Aorta (tissue), 5 donors: ENCODE data around the gene SLC30A2. TPM values are rescaled to one million over a fixed set of nuclear protein-coding genes. Genes with fewer than 3 reads are reported as not detected.
"Not testable (repeated sequence)": the region's sequence is repeated elsewhere in the genome, so short reads cannot be mapped to it uniquely, and the experiment has no call there.

Experiments
- ATAC-seq: fragments of 200-7000 bp; cut with Tn5 transposase; one replicate; pipeline ENCODE4 v1.9.1; 2022; ENCODE audit warnings: moderate library complexity; ENCODE audit not compliant: low FRiP score
- DNase-seq, 2 donors: peaks; one replicate each; pipeline ENCODE4 v3.0.0-alpha.2; 2020
- H3K27ac ChIP-seq, 2 donors: one replicate each; pipeline ENCODE4 v1.5.1; 2013; ENCODE audit warnings: low read length in 2 of 2, mild to moderate bottlenecking in 2 of 2, moderate library complexity in 2 of 2, control low read depth in 1 of 2, inconsistent platforms in 1 of 2, low read depth in 1 of 2
- H3K27me3 ChIP-seq, 2 donors: one replicate each; pipeline ENCODE4 v1.6.1; 2013; ENCODE audit warnings: control low read depth in 1 of 2, low read length in 1 of 2, mild to moderate bottlenecking in 1 of 2, moderate library complexity in 1 of 2; ENCODE audit not compliant: insufficient read depth in 2 of 2, control insufficient read depth in 1 of 2
- H3K36me3 ChIP-seq, 2 donors: one replicate each; pipeline ENCODE4 v1.6.1; 2013; ENCODE audit warnings: control low read depth in 1 of 2, low read length in 1 of 2, mild to moderate bottlenecking in 1 of 2; ENCODE audit not compliant: insufficient read depth in 2 of 2, control insufficient read depth in 1 of 2
- H3K4me1 ChIP-seq, 2 donors: one replicate each; pipeline ENCODE4 v1.6.1; 2013; ENCODE audit warnings: low read length in 2 of 2, control low read depth in 1 of 2, mild to moderate bottlenecking in 1 of 2, moderate library complexity in 1 of 2; ENCODE audit not compliant: insufficient read depth in 2 of 2, control insufficient read depth in 1 of 2
- H3K4me3 ChIP-seq, 2 donors: one replicate each; pipeline ENCODE4 v1.5.1; 2013; ENCODE audit warnings: low read length in 2 of 2, control low read depth in 1 of 2, mild to moderate bottlenecking in 1 of 2
- H3K9me3 ChIP-seq: one replicate; pipeline ENCODE4 v1.6.1; 2013; ENCODE audit warnings: mild to moderate bottlenecking, low read length; ENCODE audit not compliant: control insufficient read depth
- WGBS, 2 donors: extraction: QIAGEN DNeasy Blood & Tissue Kit; methylation state at CpG; one replicate each; pipeline ENCODE4 v1.1.7; 2013; 5-methylcytosine and 5-hydroxymethylcytosine counted together
- intact Hi-C, 2 donors: fragments of 100-400 bp; cut with DNase I; formaldehyde crosslinking; loops; one replicate each; pipeline versions ENCODE4 v1.14.2 to v1.15.0; 2022
- long read RNA-seq, 2 donors: library from polyadenylated mRNA; unstranded; transcript quantifications; one replicate each; pipeline ENCODE4 v2.0.0, GENCODE V29; 2020 to 2021
- polyA plus RNA-seq, 2 donors: library from polyadenylated mRNA; stranded (reverse); fragments of 200-250 nt; gene quantifications; one replicate each; pipeline ENCODE4 v1.2.3, GENCODE V29; 2013
- total RNA-seq, 2 donors: library from RNA; stranded (reverse); fragmentation: NEBNext Ultra II Directional; extraction: Animal tissue kit (Norgen Biotek cat#: 25700); gene quantifications; one replicate each; pipeline ENCODE4 v1.2.1, GENCODE V29; 2021
- donor health status: healthy with polysubstance abuse.
- donor health status: Bipolar disorder and iron deficiency.
- donor health status: DM: no; HTN: no; CAD: no.
- donor health status: DM: no; HTN: no; CAD: no.
- donor health status: DM: yes; HTN: yes; CAD: no.

The SLC30A2 gene, protein sequence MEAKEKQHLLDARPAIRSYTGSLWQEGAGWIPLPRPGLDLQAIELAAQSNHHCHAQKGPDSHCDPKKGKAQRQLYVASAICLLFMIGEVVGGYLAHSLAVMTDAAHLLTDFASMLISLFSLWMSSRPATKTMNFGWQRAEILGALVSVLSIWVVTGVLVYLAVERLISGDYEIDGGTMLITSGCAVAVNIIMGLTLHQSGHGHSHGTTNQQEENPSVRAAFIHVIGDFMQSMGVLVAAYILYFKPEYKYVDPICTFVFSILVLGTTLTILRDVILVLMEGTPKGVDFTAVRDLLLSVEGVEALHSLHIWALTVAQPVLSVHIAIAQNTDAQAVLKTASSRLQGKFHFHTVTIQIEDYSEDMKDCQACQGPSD
- not detected for total RNA-seq
- polyA plus RNA-seq: under 1 TPM in 1 of 2 donors, not detected in 1; 0.13 TPM
- long read RNA-seq, donor 1: 0 reads
- long read RNA-seq, donor 2: 0 reads

GRCh38 chr1:26045722-26046245 lies at the start of gene SLC30A2:
Gene SLC30A2 (minus strand): TSS chr1:26046118. CDS start chr1:26045896, 222 bp downstream.
- H3K36me3 ChIP-seq: no peaks in the 10 kb centered on the region
- H3K9me3 ChIP-seq: no peaks in the 10 kb centered on the region
- peak in 1 of 2 donors; percentile 70 for DNase-seq
- H3K27ac ChIP-seq: no peak within 1 kb of the TSS
- no peak within 1 kb of the TSS for H3K4me3 ChIP-seq
- intact Hi-C loops: no loop called here
- 0 to 1% methylated on average over 60 to 62 of the region's 62 CpGs for WGBS, 2 donors
- ATAC-seq: no peak
- no peaks in the 10 kb centered on the region for H3K4me1 ChIP-seq
- no peaks in the 10 kb centered on the region for H3K27me3 ChIP-seq

GRCh38 chr1:26094677-26095383 lies 48.9 kb upstream of the SLC30A2 start:
- ATAC-seq (no peak), DNase-seq (peak; percentile 50 to 75)
- no peaks in the 10 kb centered on the region for H3K27me3 ChIP-seq
- no peak overlapping the region for H3K4me3 ChIP-seq
- intact Hi-C loops: no loop called here
- H3K36me3 ChIP-seq: no peaks in the 10 kb centered on the region
- no peak overlapping the region for H3K27ac ChIP-seq
- 24 to 27% methylated on average over 17 of the region's 17 CpGs for WGBS, 2 donors
- no peaks in the 10 kb centered on the region for H3K4me1 ChIP-seq
- H3K9me3 ChIP-seq: no peaks in the 10 kb centered on the region

DNA sequence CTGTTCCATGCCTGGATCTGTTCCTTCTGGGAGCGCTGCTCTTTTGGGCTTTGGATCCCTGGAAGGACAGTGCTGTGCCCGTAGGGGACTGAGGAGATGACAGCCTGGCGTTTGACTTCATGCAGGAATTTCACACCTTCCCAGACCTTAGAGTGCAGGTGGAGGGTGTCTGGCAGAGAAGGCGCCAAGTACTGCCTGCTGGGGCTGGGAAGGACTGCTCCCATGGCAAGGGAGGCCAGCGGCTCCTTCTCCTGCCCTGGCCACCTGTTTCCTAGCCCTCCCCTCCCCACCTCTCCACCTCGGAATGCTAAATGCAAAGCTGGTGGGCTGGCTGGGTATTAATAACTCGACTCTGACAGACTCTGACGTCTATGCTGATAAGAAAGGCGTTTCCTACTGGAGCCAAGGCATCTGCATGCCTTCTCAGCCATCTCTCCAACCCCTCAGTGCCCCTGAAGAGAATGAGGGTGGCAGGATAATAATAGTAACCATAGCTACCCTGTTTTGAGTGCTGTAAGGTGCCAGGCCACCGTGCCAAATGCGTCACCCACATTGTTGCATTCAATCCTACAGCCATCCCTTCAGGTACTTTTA lies 48.3 kb upstream of the SLC30A2 start:
- intact Hi-C loops: no loop called here
- Histone ChIP-seq H3K4me1 (no peaks in the 10 kb centered on the region), H3K4me3 (no peak overlapping the region), H3K27ac (no peak overlapping the region), H3K9me3 (no peaks in the 10 kb centered on the region), H3K36me3 (no peaks in the 10 kb centered on the region), H3K27me3 (no peaks in the 10 kb centered on the region)
- DNase-seq: no peak
- ATAC-seq: peak; percentile 15
- 10 to 11% methylated on average over 11 of the region's 11 CpGs for WGBS, 2 donors

DNA sequence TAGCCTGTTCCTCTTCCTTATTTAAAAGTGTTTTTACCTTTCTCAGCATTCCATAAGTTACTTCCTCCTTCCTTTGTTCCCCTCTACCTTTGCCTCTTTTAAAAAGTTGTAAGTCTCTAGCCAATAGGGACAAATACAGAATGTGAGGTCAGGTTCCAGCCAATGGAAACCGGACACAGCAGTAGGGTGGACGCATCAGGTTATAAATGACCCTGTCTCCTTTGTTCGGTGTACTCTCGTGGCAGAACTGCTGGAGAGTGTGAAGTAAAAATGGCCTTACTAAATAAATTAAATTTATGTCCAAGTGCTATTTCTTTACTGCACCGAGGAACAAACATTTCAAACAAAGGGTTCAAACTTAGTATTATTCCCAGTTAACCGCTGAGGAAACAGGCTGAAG lies 47.7 kb upstream of the SLC30A2 start:
- WGBS, 2 donors: 19 to 21% methylated on average over 6 of the region's 6 CpGs
- ATAC-seq, DNase-seq, H3K4me1 ChIP-seq, H3K36me3 ChIP-seq, H3K9me3 ChIP-seq, H3K27ac ChIP-seq, H3K4me3 ChIP-seq, H3K27me3 ChIP-seq, intact Hi-C loops: not testable (repeated sequence)

- no peaks in the 10 kb centered on the region for H3K9me3 ChIP-seq
- WGBS, 2 donors: 51 to 62% methylated on average over 7 of the region's 7 CpGs
- no peaks in the 10 kb centered on the region for H3K27me3 ChIP-seq
- intact Hi-C loops: no loop called here
- H3K4me1 ChIP-seq: no peaks in the 10 kb centered on the region
- H3K36me3 ChIP-seq: no peaks in the 10 kb centered on the region
- no peak for DNase-seq
- no peak overlapping the region for H3K4me3 ChIP-seq
- H3K27ac ChIP-seq: no peak overlapping the region
- ATAC-seq: no peak
Observed at GRCh38 chr1:26092422-26092821, 46.5 kb upstream of the SLC30A2 start.

DNA sequence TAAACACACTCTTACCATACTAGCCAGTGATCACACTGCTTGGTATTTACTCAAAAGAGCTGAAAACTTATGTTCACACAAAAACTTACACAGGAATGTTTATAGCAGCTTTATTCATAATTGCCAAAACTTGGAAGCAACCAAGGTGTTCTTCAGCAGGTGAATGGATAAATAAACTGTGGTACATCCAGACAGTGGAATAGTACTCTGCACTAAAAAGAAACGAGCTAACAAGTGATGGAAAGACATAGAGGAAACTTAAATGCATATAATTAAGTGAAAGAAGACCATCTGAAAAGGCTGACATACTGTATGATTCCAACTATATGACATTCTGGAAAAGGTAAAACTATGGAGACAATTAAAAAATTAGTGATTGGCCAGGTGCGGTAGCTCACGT lies 45.0 kb upstream of the SLC30A2 start:
- H3K4me1 ChIP-seq: no peaks in the 10 kb centered on the region

GRCh38 chr1:26089125-26089524 lies 43.2 kb upstream of the SLC30A2 start:
- no peaks in the 10 kb centered on the region for H3K27me3 ChIP-seq

More for the DNA sequence above, 45.0 kb upstream of the SLC30A2 start:
- no peak for DNase-seq
- no peak for ATAC-seq
- Histone ChIP-seq H3K27ac (no peak overlapping the region), H3K4me3 (no peak overlapping the region), H3K36me3 (no peaks in the 10 kb centered on the region), H3K27me3 (no peaks in the 10 kb centered on the region), H3K9me3 (no peaks in the 10 kb centered on the region)
- intact Hi-C loops: no loop called here
- 88 to 92% methylated on average over 3 of the region's 3 CpGs for WGBS, 2 donors

GRCh38 chr1:26084844-26085243 lies 38.9 kb upstream of the SLC30A2 start:
- WGBS, 2 donors: 88 to 92% methylated on average over 2 of the region's 2 CpGs
- Histone ChIP-seq H3K27ac (no peak overlapping the region), H3K4me3 (no peak overlapping the region), H3K27me3 (no peaks in the 10 kb centered on the region), H3K9me3 (no peaks in the 10 kb centered on the region), H3K4me1 (no peaks in the 10 kb centered on the region), H3K36me3 (no peaks in the 10 kb centered on the region)
- DNase-seq (no peak), ATAC-seq (no peak)
- intact Hi-C loops: no loop called here

More at GRCh38 chr1:26089125-26089524, 43.2 kb upstream of the SLC30A2 start:
- intact Hi-C loops: no loop called here
- Histone ChIP-seq H3K4me1 (no peaks in the 10 kb centered on the region), H3K27ac (no peak overlapping the region), H3K36me3 (no peaks in the 10 kb centered on the region), H3K4me3 (no peak overlapping the region), H3K9me3 (no peaks in the 10 kb centered on the region)
- 85 to 90% methylated on average over 3 of the region's 3 CpGs for WGBS, 2 donors
- DNase-seq: no peak
- ATAC-seq: no peak
